Activated CD8-positive, alpha-beta memory T cell treated with anti-CD3 and anti-CD28 coated beads, Interleukin-2, amount 50 U/mL, for 24 hours (primary cell): ENCODE data around the gene AREL1.

Experiments
- DNase-seq: peaks from one replicate; pipeline ENCODE4 v3.0.0-alpha.2; 2020; ENCODE audit errors: extremely low read depth

Gene AREL1

DNA sequence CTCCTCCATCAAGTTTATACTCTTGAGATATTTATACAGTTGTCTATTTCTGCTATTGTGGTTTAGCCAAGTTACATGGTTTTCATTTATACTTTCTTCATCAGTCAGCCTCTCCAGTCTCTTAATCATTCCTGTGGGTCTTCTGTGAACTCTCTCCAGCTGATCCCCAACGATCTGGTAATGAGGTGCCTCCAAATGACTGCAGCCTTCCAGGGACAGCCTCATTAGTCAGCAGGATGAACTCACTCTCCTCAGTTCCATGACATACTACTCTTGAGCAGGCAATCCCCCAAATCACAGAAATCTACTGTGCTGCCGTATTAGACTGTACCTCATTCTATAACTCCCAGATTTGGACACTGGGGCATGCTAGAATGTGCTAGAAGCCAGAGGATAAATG is 15.3 kb downstream of the AREL1 start:
- DNase-seq = no peak

- DNase-seq = no peak
These were observed 15.9 kb downstream of the AREL1 start for GRCh38 chr14:74697011-74697410.

- no peak for DNase-seq
These were observed 17.5 kb downstream of the AREL1 start for GRCh38 chr14:74695406-74695805.

GRCh38 chr14:74693191-74693590 is 19.7 kb downstream of the AREL1 start:
- DNase-seq = no peak

DNA sequence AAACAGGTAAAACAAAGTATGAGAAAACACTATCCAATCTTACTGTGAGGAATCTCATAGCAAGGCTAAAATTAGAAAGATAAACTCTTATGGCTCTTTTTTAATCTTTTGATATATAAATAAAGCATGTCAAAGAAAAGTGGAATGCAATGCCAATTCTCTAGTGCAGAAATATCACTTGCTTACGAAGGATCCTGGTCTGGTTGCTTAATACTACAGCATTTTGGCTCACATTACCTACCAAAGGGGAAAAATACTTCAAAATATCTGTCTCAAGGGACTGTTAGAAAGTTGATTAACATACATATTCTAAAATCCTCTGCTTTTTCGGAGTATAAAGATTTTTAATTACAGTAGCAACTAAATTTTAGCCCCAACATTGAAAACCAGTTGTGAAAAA is 21.4 kb downstream of the AREL1 start:
- DNase-seq = no peak

GRCh38 chr14:74685921-74686678 is 26.8 kb downstream of the AREL1 start:
- DNase-seq = no peak

- DNase-seq = no peak
These were observed 27.8 kb downstream of the AREL1 start for GRCh38 chr14:74685056-74685455.

DNA sequence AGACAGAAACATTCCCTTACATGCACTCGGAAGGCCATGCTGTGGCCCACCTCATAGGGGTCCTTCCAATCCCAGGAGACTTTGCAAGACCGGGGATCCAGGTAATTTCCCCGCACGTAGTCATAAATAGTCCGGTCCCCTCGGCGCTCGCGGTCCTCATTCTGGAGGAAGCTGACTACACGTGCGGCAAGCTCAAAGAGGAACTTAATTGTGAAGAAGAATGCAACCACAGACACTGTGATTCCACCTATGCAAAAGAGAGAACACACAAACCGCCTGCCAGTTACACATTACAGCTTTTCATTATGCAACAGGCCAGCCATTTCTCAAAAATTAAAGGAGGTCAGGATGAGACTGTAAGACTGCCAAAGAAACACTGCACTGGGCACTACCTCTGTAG is 28.4 kb downstream of the AREL1 start:
- DNase-seq = no peak

- no peak for DNase-seq
These were observed 29.5 kb downstream of the AREL1 start for GRCh38 chr14:74683406-74683805.

GRCh38 chr14:74682169-74682952 is 30.5 kb downstream of the AREL1 start:
- DNase-seq = no peak

DNA sequence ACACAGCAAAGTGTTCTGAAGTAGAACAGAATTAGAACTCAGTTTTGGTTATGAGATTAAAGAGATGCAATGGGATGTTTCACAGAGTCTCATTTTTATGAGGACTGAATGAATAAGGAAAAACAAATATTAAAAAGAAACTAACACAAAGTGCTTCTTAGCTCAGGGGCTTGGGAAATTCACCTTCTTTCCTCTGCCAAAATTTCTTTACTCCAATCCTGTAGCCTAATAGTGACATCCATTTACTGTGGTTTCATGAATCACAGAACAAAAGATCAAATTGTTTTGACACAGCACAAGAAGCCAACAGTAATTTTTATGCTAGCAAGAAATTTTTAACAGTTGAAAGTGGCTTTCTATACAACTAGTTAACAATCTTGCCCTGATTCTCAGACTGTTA is 37.7 kb downstream of the AREL1 start:
- DNase-seq = no peak

GRCh38 chr14:74673768-74674167 is 39.1 kb downstream of the AREL1 start:
- no peak for DNase-seq

DNA sequence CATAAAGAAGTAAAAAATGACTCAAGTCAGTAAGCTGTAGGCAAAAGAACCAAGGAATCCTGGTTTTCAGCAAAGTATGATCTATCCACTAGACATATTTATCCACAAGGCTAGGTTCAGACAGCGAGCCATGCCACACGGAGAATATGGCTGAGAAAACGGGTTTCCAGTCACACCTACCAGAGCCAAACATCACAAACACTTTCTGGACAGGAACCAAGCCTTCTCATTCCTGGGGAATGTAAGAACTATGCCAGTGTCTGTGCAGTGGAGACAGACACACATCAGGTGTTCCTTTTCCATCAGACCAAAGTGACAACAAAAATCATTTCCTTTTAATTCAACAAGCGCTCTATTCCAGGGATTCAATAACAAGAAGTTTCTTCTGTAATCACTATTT is 41.1 kb downstream of the AREL1 start:
- no peak for DNase-seq

- DNase-seq = no peak
These were observed 42.0 kb downstream of the AREL1 start for GRCh38 chr14:74670726-74671411.

DNA sequence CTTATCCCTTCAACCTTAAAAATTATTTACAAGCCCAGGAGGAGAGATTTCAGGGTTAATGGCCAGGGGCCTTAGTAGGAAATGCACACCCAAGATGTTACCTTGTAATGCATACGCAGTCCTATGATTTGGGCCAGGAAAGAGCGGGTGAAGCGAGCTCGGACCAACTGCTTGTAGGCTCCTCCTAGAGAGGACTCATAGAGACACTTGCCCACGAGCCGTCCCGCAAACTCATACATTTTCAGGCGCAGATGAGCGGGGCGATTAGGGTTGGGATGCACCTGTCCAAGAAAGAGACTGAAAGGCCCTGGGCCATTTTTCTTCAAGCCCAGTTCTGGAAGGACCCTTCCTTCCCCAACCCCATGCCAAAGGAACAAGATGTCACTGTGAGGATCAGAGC is 43.0 kb downstream of the AREL1 start:
- no peak for DNase-seq

DNA sequence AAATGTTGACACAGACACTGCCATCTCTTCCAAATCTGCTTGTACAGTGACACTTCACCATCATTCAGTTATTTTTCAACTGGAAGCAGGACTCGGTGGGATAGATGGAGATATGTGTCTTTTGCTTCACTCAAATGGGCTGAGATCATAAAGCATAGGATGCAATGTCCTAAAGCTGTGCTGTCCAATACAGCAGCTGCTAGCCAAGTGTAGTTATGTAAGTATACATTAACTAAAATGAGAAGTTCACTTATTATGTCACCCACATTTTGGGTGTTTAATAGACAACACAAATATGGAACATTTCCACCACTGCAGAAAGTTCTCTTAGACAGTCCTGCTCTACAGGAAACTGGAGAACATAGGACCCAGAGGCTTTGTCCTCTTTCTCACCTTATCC is 43.6 kb downstream of the AREL1 start:
- DNase-seq = no peak

DNA sequence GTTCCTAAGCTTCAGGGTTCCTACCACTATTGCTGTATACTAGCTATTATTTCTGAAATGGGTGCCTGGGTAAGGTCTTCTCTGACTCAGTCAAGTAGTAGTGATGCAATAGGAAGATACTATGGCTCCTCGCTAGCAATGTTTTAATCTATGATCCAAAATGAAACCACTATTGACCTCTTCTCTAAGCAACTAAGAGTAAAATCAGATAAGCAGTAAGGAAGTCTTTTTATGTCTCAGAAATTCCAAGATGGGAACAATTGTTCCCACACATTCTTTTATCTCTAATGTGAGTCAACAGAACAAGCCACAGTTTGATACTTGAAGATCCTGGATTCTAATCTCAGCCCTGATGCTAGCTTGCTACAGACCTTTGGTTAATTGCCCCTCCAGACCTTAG is 45.1 kb downstream of the AREL1 start:
- no peak for DNase-seq

DNA sequence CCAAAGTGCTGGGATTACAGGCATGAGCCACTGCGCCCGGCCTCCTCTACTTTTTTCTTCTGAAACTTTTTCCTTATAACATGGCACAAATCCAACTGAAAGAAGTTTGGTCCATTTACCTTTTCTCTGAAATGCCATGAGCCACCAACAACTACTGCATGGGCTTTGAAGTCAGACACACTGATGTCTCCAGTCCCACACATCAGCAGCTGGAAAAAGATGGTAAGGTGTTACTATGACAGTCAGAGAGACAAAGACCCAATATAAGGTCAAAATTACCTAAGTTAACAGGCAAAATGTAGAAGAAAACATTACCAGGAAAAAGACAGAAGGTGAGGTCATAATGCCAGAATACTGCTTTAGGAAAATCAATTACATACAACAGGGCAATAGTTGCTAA is 48.2 kb downstream of the AREL1 start:
- no peak for DNase-seq

DNA sequence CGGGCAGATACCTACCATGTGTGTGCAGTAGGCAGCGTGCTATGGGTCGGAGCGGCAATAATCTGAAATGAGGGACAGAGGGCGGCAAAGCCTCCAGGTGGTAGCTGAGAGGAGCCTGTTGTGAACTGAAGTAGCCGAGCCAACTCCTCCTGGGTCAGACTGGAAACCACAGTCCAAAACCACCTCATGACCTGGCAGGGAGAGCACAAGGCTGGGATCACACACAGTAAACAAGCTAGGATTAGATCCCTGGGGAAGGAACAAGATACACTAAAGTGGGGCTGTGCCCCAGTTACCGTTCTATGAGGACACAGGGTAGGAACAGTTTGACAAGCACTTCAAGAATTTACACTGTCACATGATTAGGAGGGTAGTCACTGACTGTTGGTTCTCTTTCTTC is 49.0 kb downstream of the AREL1 start:
- DNase-seq = no peak

DNA sequence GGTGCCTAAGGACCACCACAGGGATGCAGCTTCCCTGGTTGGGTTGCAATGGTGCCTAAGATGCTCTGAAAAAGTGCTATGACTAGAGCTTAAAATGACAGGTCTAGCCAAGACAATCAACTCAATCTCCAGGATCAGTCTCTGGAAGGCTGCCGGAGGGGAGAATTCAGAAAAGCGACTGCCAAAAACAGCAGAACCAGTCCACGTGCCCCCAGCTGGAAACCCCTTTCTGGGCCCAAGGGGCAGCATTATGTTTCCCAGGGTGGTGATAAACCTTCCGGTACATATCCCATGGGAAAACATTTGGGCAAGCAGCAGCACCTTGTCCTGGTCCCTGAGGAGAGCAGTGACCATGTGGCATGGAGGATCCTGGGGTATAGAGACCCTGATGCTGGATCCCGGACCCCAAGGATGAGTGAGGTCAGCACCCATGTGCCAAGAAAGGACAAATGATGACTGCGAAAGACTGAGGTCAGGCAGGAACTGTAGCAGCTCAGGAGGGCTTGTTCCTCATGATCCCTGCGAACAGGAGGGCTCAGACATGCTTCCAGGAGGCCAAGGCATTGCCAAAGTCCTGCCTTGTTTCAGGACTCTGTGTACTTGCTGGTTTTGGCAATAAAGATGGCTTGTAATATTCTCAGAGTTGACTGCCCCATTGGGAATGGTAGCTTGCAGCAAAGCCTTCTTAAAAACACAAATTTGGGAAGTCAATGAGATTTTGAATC is 51.0 kb downstream of the AREL1 start:
- DNase-seq = no peak

DNA sequence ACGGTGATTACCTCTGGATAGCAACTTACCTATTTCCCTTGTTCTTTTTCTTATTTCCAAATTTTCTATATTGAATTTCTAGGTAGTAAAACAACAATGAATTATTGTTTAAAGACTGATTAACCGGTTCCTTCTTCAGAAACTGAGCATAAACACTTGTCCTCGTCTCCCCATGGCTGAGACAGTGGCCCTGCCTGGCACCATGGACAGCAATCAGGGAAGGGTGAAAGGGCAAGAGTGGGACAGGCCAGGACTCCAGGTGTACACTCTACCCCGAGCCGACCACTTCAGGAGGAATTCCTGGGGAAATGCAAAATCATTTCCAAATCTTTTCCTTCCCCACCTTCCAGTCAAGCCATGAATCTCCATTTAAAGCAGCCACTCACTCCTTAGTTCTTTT is 52.0 kb downstream of the AREL1 start:
- no peak for DNase-seq

GRCh38 chr14:74660167-74660566 is 52.7 kb downstream of the AREL1 start:
- DNase-seq = no peak
